Body of pancreas (tissue), 4 donors: ENCODE data around the gene GINS2.

ENCODE experiments used
- CTCF ChIP-seq, 7 experiments: fragments of 450-650 bp in 4 of 7; fragments of 200-600 bp in 3 of 7; sonication (generic) in 3 of 7; IDR thresholded peaks; one replicate each; pipeline ENCODE4 v1.5.1; 2016 to 2019; ENCODE audit warnings: antibody characterized with exemption in 7 of 7
- POLR2A ChIP-seq, 3 donors: fragments of 450-650 bp; IDR thresholded peaks; one replicate each; pipeline ENCODE4 v1.6.1; 2016; ENCODE audit warnings: antibody characterized with exemption in 3 of 3, mild to moderate bottlenecking in 2 of 3

GRCh38 chr16:85677383-85677967, 11.3 kb downstream of the GINS2 start:
- TF ChIP-seq CTCF (IDR thresholded peaks at IDR 0.05) (no peak), POLR2A (IDR thresholded peaks at IDR 0.05) (no peak)
